GM12872 (cell line): Measurements from ENCODE around the gene SLC35B1.

Experiments
- TF ChIP-seq, protein P1 (sequence below): IDR thresholded peaks from 3 replicates; pipeline ENCODE4 v1.5.1; 2011; ENCODE audit warnings: low read depth, mild to moderate bottlenecking, low read length, moderate library complexity; ENCODE audit not compliant: insufficient read depth

The SLC35B1 gene

DNA sequence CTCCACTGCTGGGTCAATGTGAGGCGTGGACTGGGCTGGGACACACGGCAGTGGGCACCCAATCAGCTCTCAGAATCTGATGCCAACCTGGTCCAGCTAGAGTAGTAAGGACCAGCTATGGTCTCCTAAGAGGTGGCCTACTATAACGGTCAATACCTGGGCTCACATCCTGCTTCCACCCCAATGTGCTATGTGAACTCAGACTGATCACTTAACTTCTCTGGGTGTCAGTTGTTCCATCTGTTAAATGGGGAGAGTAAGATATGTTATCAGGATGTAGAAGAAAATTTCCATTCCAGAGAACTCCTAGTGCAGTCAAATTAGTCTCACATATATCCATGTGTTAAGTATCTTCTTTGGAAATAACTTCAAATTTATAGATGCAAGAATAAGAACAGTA, 42.0 kb upstream of the SLC35B1 start:
- TF ChIP-seq, protein P1, sequence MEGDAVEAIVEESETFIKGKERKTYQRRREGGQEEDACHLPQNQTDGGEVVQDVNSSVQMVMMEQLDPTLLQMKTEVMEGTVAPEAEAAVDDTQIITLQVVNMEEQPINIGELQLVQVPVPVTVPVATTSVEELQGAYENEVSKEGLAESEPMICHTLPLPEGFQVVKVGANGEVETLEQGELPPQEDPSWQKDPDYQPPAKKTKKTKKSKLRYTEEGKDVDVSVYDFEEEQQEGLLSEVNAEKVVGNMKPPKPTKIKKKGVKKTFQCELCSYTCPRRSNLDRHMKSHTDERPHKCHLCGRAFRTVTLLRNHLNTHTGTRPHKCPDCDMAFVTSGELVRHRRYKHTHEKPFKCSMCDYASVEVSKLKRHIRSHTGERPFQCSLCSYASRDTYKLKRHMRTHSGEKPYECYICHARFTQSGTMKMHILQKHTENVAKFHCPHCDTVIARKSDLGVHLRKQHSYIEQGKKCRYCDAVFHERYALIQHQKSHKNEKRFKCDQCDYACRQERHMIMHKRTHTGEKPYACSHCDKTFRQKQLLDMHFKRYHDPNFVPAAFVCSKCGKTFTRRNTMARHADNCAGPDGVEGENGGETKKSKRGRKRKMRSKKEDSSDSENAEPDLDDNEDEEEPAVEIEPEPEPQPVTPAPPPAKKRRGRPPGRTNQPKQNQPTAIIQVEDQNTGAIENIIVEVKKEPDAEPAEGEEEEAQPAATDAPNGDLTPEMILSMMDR = no peak

DNA sequence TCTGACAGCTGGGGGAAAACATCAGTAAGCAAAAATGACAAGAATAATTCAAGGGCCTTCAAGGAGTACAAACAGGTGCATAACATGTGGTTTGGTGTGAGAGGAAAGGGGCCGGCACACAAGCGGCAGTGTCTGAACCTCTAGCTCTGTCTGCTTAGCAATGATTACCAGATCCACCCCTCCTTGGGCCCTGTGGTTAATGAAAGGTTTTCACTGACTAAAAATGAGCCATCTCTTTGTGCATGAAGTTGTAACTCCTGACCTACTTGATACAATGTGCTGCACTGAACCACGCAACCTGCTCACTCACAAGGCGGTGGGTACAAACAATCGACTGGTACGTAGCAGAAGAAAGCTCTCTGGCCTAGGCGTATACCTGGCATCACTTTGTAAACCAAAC, 41.0 kb upstream of the SLC35B1 start:
- TF ChIP-seq, protein P1 = no peak

DNA sequence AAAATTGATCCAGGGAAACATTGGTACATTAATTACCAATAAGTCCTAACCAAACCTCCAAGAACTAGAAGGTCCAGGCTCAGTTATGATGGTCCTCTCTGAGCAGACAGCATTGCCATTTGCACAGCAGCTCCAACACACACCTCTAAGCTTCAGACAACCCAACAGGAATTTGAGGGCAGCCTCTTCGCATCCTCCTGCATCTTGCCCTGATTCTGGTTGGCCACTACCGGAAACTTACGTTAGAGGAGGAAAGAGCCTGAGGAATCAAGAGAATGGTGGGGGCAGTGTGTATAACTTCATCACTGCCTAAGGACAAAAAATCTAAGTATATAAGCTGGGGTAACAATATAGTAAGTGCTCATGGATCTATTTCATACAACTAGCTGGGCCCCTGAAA, 40.5 kb upstream of the SLC35B1 start:
- TF ChIP-seq, protein P1 = no peak

DNA sequence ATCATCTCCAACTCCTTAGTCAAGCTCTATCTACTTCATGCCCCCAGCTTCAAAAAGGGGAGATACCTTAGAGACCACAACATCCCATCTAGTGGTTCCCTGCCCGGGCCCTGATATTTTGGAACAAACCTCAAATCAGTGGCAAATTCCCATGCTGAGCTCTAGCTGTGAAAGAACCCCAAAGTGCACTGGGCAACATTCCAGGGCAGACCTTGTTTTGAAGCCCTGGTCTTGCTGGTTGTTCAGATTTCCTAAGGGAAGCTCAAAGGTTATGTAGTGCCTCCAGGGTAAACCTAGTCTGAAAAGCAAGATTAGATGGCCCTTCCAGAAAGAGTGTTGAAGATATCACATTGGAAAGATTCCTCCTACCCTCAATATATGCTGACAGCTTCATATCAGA, 39.9 kb upstream of the SLC35B1 start:
- TF ChIP-seq, protein P1 = no peak

DNA sequence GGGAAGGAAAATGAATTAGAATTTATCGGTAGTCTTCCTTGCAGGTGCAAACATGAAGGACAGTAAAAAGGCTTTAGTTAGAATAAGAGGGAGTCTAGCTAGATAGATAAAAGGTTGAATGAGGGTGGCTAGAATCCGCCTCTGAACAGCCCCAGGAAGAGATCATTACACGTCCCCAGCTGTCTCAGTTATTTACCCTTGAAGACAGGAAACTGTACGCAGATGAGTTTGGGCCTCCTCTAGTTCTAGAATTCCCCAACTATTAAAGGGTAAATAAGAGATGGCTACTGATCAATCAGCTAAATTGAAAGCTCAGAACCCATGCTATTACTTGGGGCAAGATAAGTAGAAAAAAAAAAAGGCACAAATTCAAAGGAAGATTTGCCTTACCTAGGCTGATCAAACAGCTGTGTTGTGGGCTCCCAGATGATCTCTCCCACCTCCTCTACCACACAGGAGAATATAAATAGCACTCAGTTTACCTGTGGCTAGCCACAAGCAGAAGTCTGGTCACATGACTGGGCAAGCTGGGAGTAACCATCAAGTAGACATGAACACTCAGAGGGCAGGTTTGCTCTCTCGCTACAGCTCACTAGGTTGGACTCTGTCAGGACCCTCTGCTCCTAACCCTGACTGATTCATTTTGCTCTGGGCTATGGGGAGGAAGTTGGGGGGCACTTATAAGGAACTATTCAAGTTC, 39.2 kb upstream of the SLC35B1 start:
- TF ChIP-seq, protein P1 = no peak

DNA sequence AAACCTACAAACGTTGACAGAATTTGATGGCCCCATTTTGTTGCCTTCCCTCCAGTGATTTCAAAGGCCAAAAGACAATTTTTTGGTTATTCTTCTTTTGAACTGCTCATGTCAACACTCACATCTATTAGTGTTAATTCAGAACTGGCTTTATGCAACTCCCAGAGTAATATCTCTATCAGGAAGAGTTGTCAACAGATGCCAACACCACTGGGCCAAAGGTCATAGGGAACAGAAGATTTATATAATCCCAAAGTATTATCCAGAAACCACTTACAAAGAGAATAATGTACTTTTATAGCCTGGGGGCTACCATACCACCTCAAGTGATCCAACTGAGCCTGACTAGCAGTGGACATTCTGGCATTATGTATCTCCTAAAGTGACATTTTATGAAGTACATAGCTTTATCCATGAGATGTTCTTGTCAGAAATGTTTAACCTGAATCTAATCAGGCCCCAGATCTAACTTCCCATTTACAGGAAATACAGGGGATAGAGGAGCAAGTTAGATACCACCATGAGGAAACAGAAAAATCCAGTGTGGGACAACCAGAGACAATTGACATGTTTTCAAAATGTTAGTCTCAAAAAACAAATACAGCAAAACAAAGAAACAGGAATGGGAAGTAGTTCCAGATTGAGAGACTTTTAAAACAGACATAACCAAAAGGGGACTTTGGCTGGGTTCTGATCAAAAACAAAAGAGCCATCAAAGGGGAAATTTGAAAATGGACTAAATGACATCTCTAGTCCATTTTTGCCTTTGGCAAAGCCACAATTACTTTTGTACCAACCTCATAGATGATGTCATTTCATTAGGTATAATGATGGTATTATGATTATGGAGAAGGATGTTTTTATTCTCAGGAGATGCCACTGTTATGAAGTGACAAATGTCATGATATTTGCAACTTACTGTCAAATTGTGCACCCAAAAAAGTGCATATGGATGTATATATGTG, 37.7 kb upstream of the SLC35B1 start:
- TF ChIP-seq, protein P1 = no peak

DNA sequence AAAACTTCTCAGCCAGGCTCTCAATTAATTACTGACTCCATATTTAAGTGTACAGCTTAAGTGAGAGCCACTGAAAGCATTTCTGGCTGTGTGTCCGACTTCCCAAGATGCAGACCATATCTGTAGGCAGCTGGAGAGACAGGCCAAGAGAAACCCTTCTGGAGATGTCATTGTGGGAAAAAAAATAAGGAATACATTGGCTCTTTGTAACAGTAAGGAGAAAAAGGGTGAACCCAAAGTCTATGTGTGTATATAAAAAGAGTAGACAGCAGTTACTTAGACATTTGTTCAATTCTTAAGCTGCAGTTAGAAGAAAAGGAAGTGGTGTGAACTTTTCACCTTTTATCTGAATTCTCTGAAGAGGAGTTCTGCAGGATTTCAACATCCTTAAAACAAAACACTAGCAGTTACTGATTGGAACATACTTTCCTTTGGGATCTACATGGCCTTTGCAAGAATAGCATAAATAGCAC, 34.4 kb upstream of the SLC35B1 start:
- TF ChIP-seq, protein P1 = no peak
